HAP-1 (cell line): ENCODE data around the gene SEC62.
"Not testable (repeated sequence)": the region's sequence is repeated elsewhere in the genome, so short reads cannot be mapped to it uniquely, and the experiment has no call there.

Experiments
- DNase-seq, 2 experiments: peaks; one replicate each; pipeline ENCODE4 v3.0.0-alpha.2; 2016 to 2020; ENCODE audit warnings: low spot score in 2 of 2
- H3K27me3 ChIP-seq: fragments of 250-450 bp; sonication (Bioruptor Pico); 2 replicates; pipeline ENCODE4 v1.5.1; 2020; ENCODE audit warnings: low read depth, mild to moderate bottlenecking, moderate library complexity
- H3K36me3 ChIP-seq: fragments of 250-450 bp; sonication (Bioruptor Pico); replicated peaks from 2 replicates; pipeline ENCODE4 v1.5.1; 2020; ENCODE audit warnings: mild to moderate bottlenecking
- H3K4me1 ChIP-seq: fragments of 250-450 bp; sonication (Bioruptor Pico); 2 replicates; pipeline ENCODE4 v1.5.1; 2020; ENCODE audit warnings: mild to moderate bottlenecking
- H3K4me3 ChIP-seq: fragments of 250-450 bp; sonication (Bioruptor Pico); 2 replicates; pipeline ENCODE4 v1.5.1; 2020; ENCODE audit warnings: mild to moderate bottlenecking, moderate library complexity
- H3K9me3 ChIP-seq: fragments of 250-450 bp; sonication (Bioruptor Pico); 2 replicates; pipeline ENCODE4 v1.5.1; 2020; ENCODE audit warnings: mild to moderate bottlenecking, moderate library complexity
- in situ Hi-C: fragments of 300-500 bp; cut with MboI; formaldehyde crosslinking; loops from 3 replicates; pipeline ENCODE4 v1.14.3; 2020; ENCODE audit warnings: low sequenced_read_pairs, inconsistent platforms, mixed read lengths

Gene SEC62

GRCh38 chr3:170012683-170013400 is 46.2 kb downstream of the SEC62 start:
- DNase-seq, result no peak
- Histone ChIP-seq H3K4me3 (no peak overlapping the region), H3K36me3 (no peaks in the 10 kb centered on the region), H3K9me3 (no peaks in the 10 kb centered on the region; the same call in 1 of the 2 replicates), H3K4me1 (peaks cover 4% of the 10 kb centered on the region; the same call in 1 of the 2 replicates), H3K27me3 (0 out of 2 replicates have a peak, but pooled peaks cover 2% of the 10 kb centered on the region)
- in situ Hi-C loops, result no loop called here

GRCh38 chr3:170016057-170016456 is 49.5 kb downstream of the SEC62 start:
- H3K27me3 ChIP-seq, result 0 out of 2 replicates have a peak, but pooled peaks cover 2% of the 10 kb centered on the region
- peaks cover 4% of the 10 kb centered on the region; the same call in 1 of the 2 replicates for H3K4me1 ChIP-seq
- DNase-seq, result no peak
- H3K9me3 ChIP-seq, result no peaks in the 10 kb centered on the region
- in situ Hi-C loops, result no loop called here
- H3K36me3 ChIP-seq, result no peaks in the 10 kb centered on the region
- no peak overlapping the region for H3K4me3 ChIP-seq

- H3K4me3 ChIP-seq, H3K36me3 ChIP-seq, DNase-seq, H3K9me3 ChIP-seq, H3K4me1 ChIP-seq, H3K27me3 ChIP-seq, in situ Hi-C loops: not testable (repeated sequence)
Observed at GRCh38 chr3:170019306-170019705, 52.7 kb downstream of the SEC62 start.

- no peaks in the 10 kb centered on the region for H3K4me1 ChIP-seq
- no peak for DNase-seq
- H3K9me3 ChIP-seq, result no peaks in the 10 kb centered on the region
- H3K27me3 ChIP-seq, result 0 out of 2 replicates have a peak, but pooled peaks cover 2% of the 10 kb centered on the region
- in situ Hi-C loops, result no loop called here
- H3K36me3 ChIP-seq, result no peaks in the 10 kb centered on the region
- H3K4me3 ChIP-seq, result no peak overlapping the region
Observed at GRCh38 chr3:170021083-170021482, 54.5 kb downstream of the SEC62 start.

- in situ Hi-C loops, result no loop called here
- no peaks in the 10 kb centered on the region for H3K36me3 ChIP-seq
- H3K4me3 ChIP-seq, result no peak overlapping the region
- DNase-seq, result no peak
- no peaks in the 10 kb centered on the region for H3K9me3 ChIP-seq
- no peaks in the 10 kb centered on the region for H3K27me3 ChIP-seq
- H3K4me1 ChIP-seq, result no peaks in the 10 kb centered on the region
Observed at GRCh38 chr3:170022336-170022735, 55.7 kb downstream of the SEC62 start.

- H3K36me3 ChIP-seq, result no peaks in the 10 kb centered on the region
- H3K4me1 ChIP-seq, result no peaks in the 10 kb centered on the region
- no peak overlapping the region for H3K4me3 ChIP-seq
- no peaks in the 10 kb centered on the region for H3K9me3 ChIP-seq
- no peaks in the 10 kb centered on the region for H3K27me3 ChIP-seq
- in situ Hi-C loops, result no loop called here
- no peak for DNase-seq
Observed at GRCh38 chr3:170023165-170023564, 56.6 kb downstream of the SEC62 start.

GRCh38 chr3:170024581-170024980 is 58.0 kb downstream of the SEC62 start:
- Histone ChIP-seq H3K36me3 (no peaks in the 10 kb centered on the region), H3K4me1 (no peaks in the 10 kb centered on the region), H3K4me3 (no peak overlapping the region), H3K9me3 (no peaks in the 10 kb centered on the region), H3K27me3 (no peaks in the 10 kb centered on the region)
- DNase-seq, result no peak
- in situ Hi-C loops, result no loop called here

GRCh38 chr3:170027233-170028102 is 60.9 kb downstream of the SEC62 start:
- no peak for DNase-seq
- Histone ChIP-seq H3K4me3 (no peak overlapping the region), H3K4me1 (no peaks in the 10 kb centered on the region), H3K27me3 (no peaks in the 10 kb centered on the region), H3K36me3 (no peaks in the 10 kb centered on the region), H3K9me3 (no peaks in the 10 kb centered on the region)
- in situ Hi-C loops, result no loop called here

GRCh38 chr3:170033489-170033888 is 66.9 kb downstream of the SEC62 start:
- no peaks in the 10 kb centered on the region for H3K9me3 ChIP-seq
- in situ Hi-C loops, result no loop called here
- H3K36me3 ChIP-seq, result no peaks in the 10 kb centered on the region
- no peak overlapping the region for H3K4me3 ChIP-seq
- H3K4me1 ChIP-seq, result no peaks in the 10 kb centered on the region
- no peak for DNase-seq
- no peaks in the 10 kb centered on the region for H3K27me3 ChIP-seq

- no peaks in the 10 kb centered on the region for H3K36me3 ChIP-seq
- in situ Hi-C loops, result no loop called here
- H3K9me3 ChIP-seq, result no peaks in the 10 kb centered on the region
- peak; percentile 61 to 91 for DNase-seq
- no peaks in the 10 kb centered on the region for H3K4me1 ChIP-seq
- H3K4me3 ChIP-seq, result peak within 1 kb of the TSS; percentile 60
- no peaks in the 10 kb centered on the region for H3K27me3 ChIP-seq
Observed at GRCh38 chr3:170037463-170038433, 71.1 kb downstream of the SEC62 start, which contains the start of gene GPR160. TSS of gene GPR160 (plus strand) at chr3:170037995. CDS start at chr3:170083973, 45,978 bp downstream.

- Histone ChIP-seq H3K9me3 (no peaks in the 10 kb centered on the region), H3K4me3 (peak overlapping the region; percentile 60), H3K36me3 (no peaks in the 10 kb centered on the region), H3K4me1 (no peaks in the 10 kb centered on the region), H3K27me3 (no peaks in the 10 kb centered on the region)
- DNase-seq, result peak in 1 of 2 experiments; percentile 64
- in situ Hi-C loops, result no loop called here
Observed at GRCh38 chr3:170038434-170039110, 72.0 kb downstream of the SEC62 start.

- in situ Hi-C loops, result no loop called here
- peak in 1 of 2 experiments; percentile 16 for DNase-seq
Observed at GRCh38 chr3:170040418-170040817, 73.8 kb downstream of the SEC62 start.

GRCh38 chr3:170043506-170043905 is 76.9 kb downstream of the SEC62 start:
- no peaks in the 10 kb centered on the region for H3K4me1 ChIP-seq

More at GRCh38 chr3:170040418-170040817, 73.8 kb downstream of the SEC62 start:
- H3K4me1 ChIP-seq, result no peaks in the 10 kb centered on the region
- no peaks in the 10 kb centered on the region for H3K27me3 ChIP-seq
- no peaks in the 10 kb centered on the region for H3K36me3 ChIP-seq
- no peaks in the 10 kb centered on the region for H3K9me3 ChIP-seq
- H3K4me3 ChIP-seq, result no peak overlapping the region

More at GRCh38 chr3:170043506-170043905, 76.9 kb downstream of the SEC62 start:
- no peak for DNase-seq
- Histone ChIP-seq H3K9me3 (no peaks in the 10 kb centered on the region), H3K27me3 (no peaks in the 10 kb centered on the region), H3K4me3 (no peak overlapping the region), H3K36me3 (no peaks in the 10 kb centered on the region)
- in situ Hi-C loops, result no loop called here
